T-cell (primary cell): ENCODE measurements around the gene ZCCHC14. TPM values are rescaled to one million over a fixed set of nuclear protein-coding genes. Genes with fewer than 3 reads are reported as not detected.

Experiments used
- ATAC-seq, 4 experiments: fragments of 200-7000 bp in 3 of 4; fragments of 150-1000 bp in 1 of 4; cut with Tn5 transposase; replicated peaks in 1 of 4; 1 replicate in 3 of 4; 2 replicates in 1 of 4; pipeline ENCODE4 v1.10.0; 2021; ENCODE audit warnings: moderate library complexity in 3 of 4, mild to moderate bottlenecking in 2 of 4, moderate number of reproducible peaks in 1 of 4
- CTCF ChIA-PET, 2 donors: fragments of 300-600 bp; sonication (Branson Sonifier 250); formaldehyde crosslinking; loops; one replicate each; lab custom pipeline; 2022; ENCODE audit warnings: antibody characterized with exemption in 2 of 2; lab: Charles Lee
- POLR2A ChIA-PET, 2 donors: fragments of 300-600 bp; sonication (Branson Sonifier 250); formaldehyde crosslinking; loops; one replicate each; lab custom pipeline; 2022; ENCODE audit warnings: antibody characterized with exemption in 2 of 2; lab: Charles Lee
- DNase-seq, 35 experiments: peaks; one replicate each; pipeline versions ENCODE4 v3.0.0 to v3.0.0-alpha.2; 2013 to 2023
- H3K27ac ChIP-seq: one replicate; pipeline ENCODE4 v1.5.1; 2013; ENCODE audit warnings: low read length
- H3K27me3 ChIP-seq, 2 experiments: replicated peaks in 1 of 2; 1 replicate in 1 of 2; 2 replicates in 1 of 2; pipeline versions ENCODE4 v1.6.1 to v1.7.0; 2013; ENCODE audit warnings: low read length in 1 of 2, mixed read lengths in 1 of 2; ENCODE audit not compliant: control insufficient read depth in 2 of 2, insufficient read depth in 2 of 2; ENCODE audit errors: extremely low read depth in 1 of 2
- H3K36me3 ChIP-seq, 2 donors: 1 replicate in 1 of 2; 2 replicates in 1 of 2; pipeline versions ENCODE4 v1.6.1 to v1.7.0; 2013; ENCODE audit warnings: low read length in 1 of 2; ENCODE audit not compliant: control insufficient read depth in 2 of 2, insufficient read depth in 1 of 2; ENCODE audit errors: extremely low read depth in 1 of 2
- H3K4me1 ChIP-seq, 2 experiments: 1 replicate in 1 of 2; 2 replicates in 1 of 2; pipeline versions ENCODE4 v1.6.1 to v1.7.0; 2013; ENCODE audit warnings: low read length in 2 of 2, mixed read lengths in 1 of 2; ENCODE audit not compliant: insufficient read depth in 2 of 2, control insufficient read depth in 1 of 2; ENCODE audit errors: extremely low read depth in 1 of 2
- H3K4me3 ChIP-seq, 2 donors: 1 replicate in 1 of 2; 2 replicates in 1 of 2; pipeline versions ENCODE4 v1.5.1 to v1.7.0; 2013; ENCODE audit warnings: mild to moderate bottlenecking in 2 of 2, low read length in 1 of 2, moderate library complexity in 1 of 2; ENCODE audit not compliant: control insufficient read depth in 1 of 2; ENCODE audit errors: extremely low read depth in 1 of 2
- H3K9me3 ChIP-seq: 2 replicates; pipeline ENCODE4 v1.7.0; 2013
- H3K27ac Mint-ChIP-seq, 2 donors: one replicate each; pipeline ENCODE4 v1.8.0; 2020 to 2021; ENCODE audit warnings: mild to moderate bottlenecking in 2 of 2, mixed read lengths in 2 of 2
- H3K27me3 Mint-ChIP-seq, 2 donors: one replicate each; pipeline ENCODE4 v1.8.0; 2021 to 2022; ENCODE audit warnings: mixed read lengths in 2 of 2
- H3K36me3 Mint-ChIP-seq: one replicate; pipeline ENCODE4 v1.8.0; 2021; ENCODE audit warnings: mixed read lengths
- H3K4me1 Mint-ChIP-seq, 3 donors: one replicate each; pipeline ENCODE4 v1.8.0; 2020 to 2022; ENCODE audit warnings: mixed read lengths in 3 of 3, mild to moderate bottlenecking in 1 of 3
- H3K4me3 Mint-ChIP-seq, 3 donors: one replicate each; pipeline ENCODE4 v1.8.0; 2020 to 2022; ENCODE audit warnings: mild to moderate bottlenecking in 3 of 3, mixed read lengths in 3 of 3, moderate library complexity in 3 of 3
- H3K9me3 Mint-ChIP-seq, 3 donors: one replicate each; pipeline ENCODE4 v1.8.0; 2020 to 2022; ENCODE audit warnings: mixed read lengths in 3 of 3
- WGBS: methylation state at CpG from one replicate; pipeline ENCODE4 v1.1.5; 2013; ENCODE audit warnings: missing lambda C conversion rate; ENCODE audit not compliant: insufficient coverage; 5-methylcytosine and 5-hydroxymethylcytosine counted together
- total RNA-seq, 35 experiments: library from RNA in 6 of 35; stranded (reverse) in 6 of 35; fragments of 120-200 nt in 1 of 35; gene quantifications; one replicate each; pipeline versions ENCODE4 v1.2.1 to v1.2.4 and lab custom pipeline; 2013 to 2026

ZCCHC14 gene
- total RNA-seq, 5 donors from 2014 or later (not counting 1 experiment from before 2014, with no cell fraction given), result 23.7 to 32.6 (median 27.3) TPM

GRCh38 chr16:87431926-87432325, 60.9 kb downstream of the ZCCHC14 start:
- peaks cover 19 to 20% (median 20%) of the 10 kb centered on the region in 3 donors for H3K4me1 Mint-ChIP-seq
- ChIA-PET CTCF (no interaction called here), POLR2A (no interaction called here)
- Histone ChIP-seq H3K9me3 (no peaks in the 10 kb centered on the region), H3K4me3 (no peak overlapping the region), H3K36me3 (peaks cover 3 to 9% of the 10 kb centered on the region in 2 donors), H3K4me1 (peaks cover 9 to 17% of the 10 kb centered on the region in 2 experiments), H3K27ac (no peak overlapping the region), H3K27me3 (peaks cover 0 to 2% of the 10 kb centered on the region in 2 experiments)
- no peak overlapping the region for H3K4me3 Mint-ChIP-seq
- no peak overlapping the region for H3K27ac Mint-ChIP-seq
- no peak for DNase-seq
- no peaks in the 10 kb centered on the region for H3K9me3 Mint-ChIP-seq
- H3K27me3 Mint-ChIP-seq, result no peaks in the 10 kb centered on the region
- 82% methylated on average over 3 of the region's 7 CpGs for WGBS
- peaks cover 12% of the 10 kb centered on the region for H3K36me3 Mint-ChIP-seq
- no peak for ATAC-seq

GRCh38 chr16:87426423-87427215, 66.2 kb downstream of the ZCCHC14 start:
- ATAC-seq, result no peak
- H3K36me3 Mint-ChIP-seq, result peaks cover 31% of the 10 kb centered on the region

GRCh38 chr16:87425941-87426340, 66.9 kb downstream of the ZCCHC14 start:
- no peak overlapping the region for H3K4me3 Mint-ChIP-seq
- peaks cover 33% of the 10 kb centered on the region for H3K36me3 Mint-ChIP-seq
- no peaks in the 10 kb centered on the region for H3K27me3 ChIP-seq
- H3K9me3 ChIP-seq, result no peaks in the 10 kb centered on the region
- DNase-seq, result no peak
- no peak overlapping the region for H3K27ac ChIP-seq
- peaks cover 0 to 31% of the 10 kb centered on the region in 2 donors for H3K36me3 ChIP-seq
- H3K27me3 Mint-ChIP-seq, result no peaks in the 10 kb centered on the region
- WGBS, result 90% methylated on average over 9 of the region's 12 CpGs
- no peak overlapping the region for H3K27ac Mint-ChIP-seq
- no peaks in the 10 kb centered on the region for H3K4me1 ChIP-seq
- H3K4me3 ChIP-seq, result no peak overlapping the region
- H3K9me3 Mint-ChIP-seq, result no peaks in the 10 kb centered on the region
- H3K4me1 Mint-ChIP-seq, result peaks cover 0 to 6% (median 1%) of the 10 kb centered on the region in 3 donors
- CTCF ChIA-PET, result no interaction called here
- POLR2A ChIA-PET, result no interaction called here
- no peak for ATAC-seq

More at GRCh38 chr16:87426423-87427215, 66.2 kb downstream of the ZCCHC14 start:
- Histone ChIP-seq H3K27ac (no peak overlapping the region), H3K9me3 (no peaks in the 10 kb centered on the region), H3K4me1 (no peaks in the 10 kb centered on the region), H3K36me3 (peaks cover 0 to 29% of the 10 kb centered on the region in 2 donors), H3K27me3 (no peaks in the 10 kb centered on the region), H3K4me3 (no peak overlapping the region)
- ChIA-PET POLR2A (interaction anchor here in 1 of 2 donors (0.6 kb wide), 1 partner anchor 25 kb away, joined by 3 read pairs; no protein-coding TSS in a partner anchor), CTCF (interaction anchor here in 1 of 2 donors (1.7 kb wide), 1 partner anchor 10 kb away, joined by 5 read pairs; no protein-coding TSS in a partner anchor)
- no peak overlapping the region for H3K27ac Mint-ChIP-seq
- no peaks in the 10 kb centered on the region for H3K9me3 Mint-ChIP-seq
- H3K4me3 Mint-ChIP-seq, result no peak overlapping the region
- peaks cover 0 to 6% (median 1%) of the 10 kb centered on the region in 3 donors for H3K4me1 Mint-ChIP-seq
- WGBS, result 86% methylated on average over 9 of the region's 18 CpGs
- no peaks in the 10 kb centered on the region for H3K27me3 Mint-ChIP-seq
- no peak for DNase-seq

GRCh38 chr16:87424266-87424665, 68.6 kb downstream of the ZCCHC14 start:
- Histone ChIP-seq H3K9me3 (no peaks in the 10 kb centered on the region), H3K4me3 (no peak overlapping the region), H3K4me1 (no peaks in the 10 kb centered on the region), H3K36me3 (peaks cover 5 to 37% of the 10 kb centered on the region in 2 donors), H3K27ac (no peak overlapping the region), H3K27me3 (no peaks in the 10 kb centered on the region)
- DNase-seq, result no peak
- Mint-ChIP-seq H3K27me3 (no peaks in the 10 kb centered on the region), H3K27ac (no peak overlapping the region), H3K4me1 (peaks cover 0 to 6% (median 1%) of the 10 kb centered on the region in 3 donors), H3K9me3 (no peaks in the 10 kb centered on the region), H3K36me3 (peaks cover 31% of the 10 kb centered on the region), H3K4me3 (no peak overlapping the region)
- ChIA-PET POLR2A (interaction anchor here in 1 of 2 donors (0.6 kb wide), 1 partner anchor 41 kb away, joined by 9 read pairs; the partner anchor contains the start of gene FBXO31), CTCF (no interaction called here)
- ATAC-seq, result no peak
- 90% methylated on average over 7 of the region's 12 CpGs for WGBS

- H3K4me3 ChIP-seq, result no peak overlapping the region
- no peaks in the 10 kb centered on the region for H3K9me3 ChIP-seq
- WGBS, result 98% methylated on average over 10 of the region's 15 CpGs
- H3K4me3 Mint-ChIP-seq, result no peak overlapping the region
- DNase-seq (no peak), ATAC-seq (no peak)
- peaks cover 31% of the 10 kb centered on the region for H3K36me3 Mint-ChIP-seq
- H3K27me3 ChIP-seq, result no peaks in the 10 kb centered on the region
- CTCF ChIA-PET, result no interaction called here
- no peak overlapping the region for H3K27ac Mint-ChIP-seq
- H3K27me3 Mint-ChIP-seq, result no peaks in the 10 kb centered on the region
- H3K36me3 ChIP-seq, result peaks cover 5 to 37% of the 10 kb centered on the region in 2 donors
- no peaks in the 10 kb centered on the region for H3K4me1 ChIP-seq
- POLR2A ChIA-PET, result no interaction called here
- peaks cover 0 to 6% (median 1%) of the 10 kb centered on the region in 3 donors for H3K4me1 Mint-ChIP-seq
- no peaks in the 10 kb centered on the region for H3K9me3 Mint-ChIP-seq
- no peak overlapping the region for H3K27ac ChIP-seq
These were observed 69.4 kb downstream of the ZCCHC14 start for GRCh38 chr16:87423429-87423828.

- Mint-ChIP-seq H3K4me1 (peaks cover 0 to 6% (median 1%) of the 10 kb centered on the region in 3 donors), H3K9me3 (no peaks in the 10 kb centered on the region), H3K36me3 (peaks cover 36% of the 10 kb centered on the region), H3K27me3 (no peaks in the 10 kb centered on the region), H3K4me3 (no peak overlapping the region), H3K27ac (no peak overlapping the region)
- Histone ChIP-seq H3K27ac (no peak overlapping the region), H3K27me3 (no peaks in the 10 kb centered on the region), H3K4me3 (no peak overlapping the region), H3K9me3 (no peaks in the 10 kb centered on the region), H3K36me3 (peaks cover 5 to 42% of the 10 kb centered on the region in 2 donors), H3K4me1 (no peaks in the 10 kb centered on the region)
- ATAC-seq (no peak), DNase-seq (no peak)
- 96% methylated on average over 10 of the region's 11 CpGs for WGBS
- ChIA-PET CTCF (interaction anchor here in 1 of 2 donors (0.5 to 0.7 kb wide), 2 partner anchors 24 to 40 kb away, joined by 3 to 4 read pairs; no protein-coding TSS in a partner anchor), POLR2A (no interaction called here)
These were observed 70.7 kb downstream of the ZCCHC14 start for GRCh38 chr16:87422106-87422505.
